Dermis blood vessel endothelial cell (primary cell): ENCODE measurements around the gene RIPK4. TPM values are rescaled to one million over a fixed set of nuclear protein-coding genes. Genes with fewer than 3 reads are reported as not detected.
A peak's percentile ranks its signal among the peaks of the same experiment; 100 is the strongest.

Source experiments
- DNase-seq: peaks from one replicate; pipeline ENCODE4 v3.0.0; 2010
- total RNA-seq: library from RNA; depleted of rRNA; stranded (reverse); fragments of >200 nt; gene quantifications from 2 replicates; pipeline ENCODE4 v1.2.3, GENCODE V29; 2014

Gene RIPK4
- total RNA-seq, 1 donor from 2014 or later: 0.51 TPM

- DNase-seq: peak; percentile 43
These were observed 1.7 kb upstream of the RIPK4 start for GRCh38 chr21:41768437-41769042.

GRCh38 chr21:41767606-41768436 lies 969 bp upstream of the RIPK4 start:
- DNase-seq: no peak

- DNase-seq: no peak
These were observed 624 bp downstream of the RIPK4 start for GRCh38 chr21:41765973-41766882.

GRCh38 chr21:41765420-41765821 lies 1.4 kb downstream of the RIPK4 start:
- no peak for DNase-seq

GRCh38 chr21:41764558-41765419 lies 2.1 kb downstream of the RIPK4 start:
- DNase-seq: no peak

GRCh38 chr21:41763996-41764395 lies 2.9 kb downstream of the RIPK4 start:
- DNase-seq: no peak

GRCh38 chr21:41763398-41763931 lies 3.4 kb downstream of the RIPK4 start:
- no peak for DNase-seq

GRCh38 chr21:41762753-41763152 lies 4.1 kb downstream of the RIPK4 start:
- no peak for DNase-seq

- no peak for DNase-seq
These were observed 4.8 kb downstream of the RIPK4 start for GRCh38 chr21:41761934-41762635.

- no peak for DNase-seq
These were observed 5.5 kb downstream of the RIPK4 start for GRCh38 chr21:41761211-41761933.

GRCh38 chr21:41760411-41760810 lies 6.4 kb downstream of the RIPK4 start:
- DNase-seq: no peak

- no peak for DNase-seq
These were observed 6.9 kb downstream of the RIPK4 start for GRCh38 chr21:41759926-41760325.

- DNase-seq: no peak
These were observed 7.5 kb downstream of the RIPK4 start for GRCh38 chr21:41759214-41759840.

- DNase-seq: no peak
These were observed 8.3 kb downstream of the RIPK4 start for GRCh38 chr21:41758550-41758949.

- no peak for DNase-seq
These were observed 10.7 kb downstream of the RIPK4 start for GRCh38 chr21:41755934-41756773.

- DNase-seq: no peak
These were observed 11.5 kb downstream of the RIPK4 start for GRCh38 chr21:41755258-41755933.

GRCh38 chr21:41754479-41754891 lies 12.4 kb downstream of the RIPK4 start:
- no peak for DNase-seq
